Activated CD8-positive, alpha-beta memory T cell treated with anti-CD3 and anti-CD28 coated beads for 1 hour (primary cell): ENCODE measurements around the gene CDCA4.

Source experiments
- DNase-seq, 2 donors: peaks; one replicate each; pipeline ENCODE4 v3.0.0-alpha.2; 2020; ENCODE audit warnings: low read depth in 1 of 2; ENCODE audit errors: extremely low read depth in 1 of 2

CDCA4 gene

GRCh38 chr14:104977008-104977680 lies 43.7 kb downstream of the CDCA4 start:
- DNase-seq = no peak

DNA sequence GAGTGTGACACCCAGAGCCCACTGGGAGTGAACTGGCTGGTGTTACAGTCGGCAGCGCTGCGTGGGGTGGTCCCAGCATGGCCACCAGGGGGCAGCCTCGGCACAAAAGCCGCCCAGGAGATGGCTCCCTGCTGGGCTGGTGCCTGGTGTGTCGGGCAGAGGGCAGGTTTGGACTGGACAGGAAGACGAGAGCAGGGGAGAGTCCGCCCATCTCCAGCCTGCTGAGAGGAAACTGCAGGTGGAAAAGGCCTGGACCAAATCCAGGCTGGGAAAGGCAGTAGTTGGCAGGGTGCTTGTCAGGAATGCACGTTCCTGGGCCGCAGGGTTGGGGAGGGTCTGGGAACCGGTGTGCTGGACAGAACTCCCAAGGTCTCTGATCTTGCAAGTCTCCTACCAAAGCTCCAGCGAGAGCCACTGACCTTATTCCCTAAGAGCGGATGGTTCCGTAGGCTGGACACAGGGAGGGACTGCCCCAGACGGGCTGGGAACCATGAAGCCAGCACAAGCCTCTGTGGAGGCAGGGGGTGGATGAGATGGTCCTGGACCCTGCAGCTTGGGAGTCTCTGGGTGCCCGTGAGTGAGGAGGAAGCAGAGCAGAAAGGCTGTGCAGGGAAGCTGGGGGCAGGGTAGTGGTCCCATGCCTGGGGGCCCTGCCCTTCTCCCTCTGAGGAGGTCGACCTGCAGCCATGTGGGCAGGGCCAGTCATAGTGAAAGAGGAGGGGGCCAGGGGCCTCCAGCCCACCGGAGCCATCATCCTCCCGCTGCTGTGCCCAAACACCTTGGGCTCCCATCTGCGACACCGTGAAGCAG lies 44.5 kb downstream of the CDCA4 start:
- peak; percentile 61 to 85 for DNase-seq

DNA sequence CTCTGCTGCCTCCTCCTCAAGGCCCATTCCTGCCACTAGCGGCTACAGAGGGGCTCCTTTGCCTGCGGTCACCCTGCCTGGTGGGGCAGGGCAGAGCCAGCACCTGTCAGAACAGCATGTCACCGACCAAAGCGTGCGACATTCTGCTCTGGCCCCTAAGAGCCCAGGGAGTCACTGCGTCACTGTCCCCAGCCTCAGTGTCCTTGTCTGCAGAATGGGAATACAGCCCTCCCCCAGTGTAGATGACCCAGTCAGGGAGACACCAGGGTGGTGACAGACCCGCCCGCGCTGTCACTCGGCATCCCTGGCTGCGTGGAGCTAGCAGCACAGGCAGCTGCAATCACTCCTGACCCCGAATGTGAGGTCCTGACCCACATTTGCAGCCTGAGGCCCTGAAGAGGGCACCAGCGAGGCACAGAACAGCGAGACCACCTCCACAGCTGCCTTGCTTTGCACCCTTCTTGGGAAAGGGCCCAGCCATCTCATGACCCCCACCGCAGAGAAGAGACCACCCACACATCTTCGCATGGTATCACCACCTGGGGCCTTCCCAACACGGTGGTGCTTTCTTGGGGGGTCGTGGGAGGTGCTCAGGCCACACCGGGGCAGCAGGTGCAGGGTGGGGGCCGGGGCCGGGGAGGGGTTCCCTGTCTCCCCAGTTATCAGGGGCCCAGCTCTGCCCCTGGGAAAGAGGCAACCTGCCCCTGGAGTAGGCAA lies 45.2 kb downstream of the CDCA4 start:
- DNase-seq = no peak

- DNase-seq = no peak
Measured at GRCh38 chr14:104974665-104975390, 46.1 kb downstream of the CDCA4 start.

DNA sequence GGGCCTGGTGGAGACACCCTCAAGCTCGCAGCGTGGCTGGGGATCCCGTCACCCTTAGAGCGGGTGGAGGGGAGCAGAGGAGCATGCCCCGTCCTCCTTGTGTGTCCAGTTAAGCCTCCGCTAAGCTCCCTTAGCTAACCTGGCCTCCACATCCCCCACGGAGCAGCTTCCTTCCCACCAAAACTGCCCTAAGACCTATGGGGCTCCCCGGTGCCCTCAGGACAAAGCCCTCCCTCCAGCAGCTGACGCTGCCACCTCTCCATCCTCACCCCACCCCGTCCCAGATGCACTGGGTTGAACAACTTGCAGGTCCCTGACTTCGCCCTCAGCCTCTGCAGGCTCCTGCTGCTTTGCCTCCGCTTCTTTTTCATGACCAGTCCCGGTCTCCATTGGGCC lies 46.7 kb downstream of the CDCA4 start:
- DNase-seq = no peak

DNA sequence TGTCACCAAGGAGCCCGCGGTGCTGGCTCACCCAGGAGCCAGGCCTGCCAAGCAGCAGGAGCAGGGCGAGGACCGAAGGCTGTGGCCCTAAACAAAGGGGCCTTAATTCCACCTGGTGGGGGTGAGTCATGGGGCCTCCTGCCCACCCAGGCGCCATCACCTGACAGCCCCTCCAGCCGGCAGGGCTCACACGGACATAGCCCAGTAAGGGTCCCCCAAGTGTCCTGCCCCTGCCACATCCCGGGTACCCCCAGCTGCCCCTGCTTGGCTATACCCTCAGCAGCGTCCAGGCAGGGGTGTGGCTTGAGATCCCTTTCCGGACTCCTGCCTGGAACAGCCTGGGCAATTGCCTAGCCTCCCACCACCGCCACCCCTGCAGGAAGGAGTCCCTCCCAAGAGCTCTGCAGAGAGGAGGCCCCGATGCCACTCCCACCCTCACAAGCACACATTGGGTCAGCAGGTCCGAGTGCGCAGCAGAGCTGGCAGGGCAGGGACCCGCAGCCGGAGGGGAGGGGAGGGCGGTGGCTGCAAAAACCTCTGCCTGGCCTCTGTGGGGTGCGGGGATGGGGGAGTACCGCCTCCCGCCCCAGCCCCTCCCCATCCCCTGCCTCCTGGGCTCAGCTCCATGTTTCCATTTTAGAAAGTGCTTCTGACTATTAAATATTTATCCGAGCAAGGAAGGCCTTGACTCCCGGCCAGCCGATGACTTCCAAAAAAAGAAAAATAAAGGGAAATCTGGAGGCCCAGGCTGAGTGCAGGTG lies 47.3 kb downstream of the CDCA4 start:
- no peak for DNase-seq

GRCh38 chr14:104973135-104973384 lies 47.8 kb downstream of the CDCA4 start:
- no peak for DNase-seq

DNA sequence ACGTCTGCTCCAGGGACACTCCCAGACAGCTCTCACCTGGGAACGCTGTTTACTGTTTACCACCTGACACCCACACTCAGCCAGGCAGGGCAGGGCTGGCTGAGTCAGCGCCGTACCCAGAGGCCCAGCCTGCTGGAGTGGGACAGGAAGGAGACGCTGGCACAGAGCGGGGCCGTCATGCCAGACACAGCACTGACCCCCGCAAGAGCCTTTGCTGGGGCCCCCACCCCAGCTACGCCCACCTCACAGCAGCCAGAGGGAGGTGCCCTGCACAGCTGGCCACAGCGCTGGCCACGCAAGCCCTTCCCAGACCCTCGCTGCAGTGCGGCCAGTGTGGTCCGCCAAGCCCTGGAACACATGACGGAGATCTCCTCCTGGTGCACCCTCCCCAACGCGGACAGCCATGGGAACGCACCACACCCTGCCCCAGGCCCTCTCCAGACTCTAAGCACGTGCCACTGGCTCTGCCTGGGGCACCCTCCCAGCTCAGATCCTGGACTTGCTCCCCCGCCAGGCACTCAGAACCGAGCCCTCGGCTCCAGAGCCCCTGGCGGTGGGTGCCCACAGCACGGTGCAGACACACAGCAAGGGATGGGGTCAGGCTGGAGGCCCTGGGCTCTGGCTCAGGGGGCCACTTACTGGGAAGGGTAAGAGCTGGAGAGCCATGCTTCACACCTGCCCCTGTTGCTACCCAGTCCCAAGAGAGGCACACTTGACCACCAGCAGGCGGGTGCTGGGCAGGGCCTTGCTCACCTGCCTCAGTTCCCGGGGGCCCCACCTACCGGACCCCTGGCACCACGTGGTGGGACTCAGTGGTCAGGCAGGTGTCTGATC lies 48.4 kb downstream of the CDCA4 start:
- DNase-seq = no peak

- no peak for DNase-seq
Measured at GRCh38 chr14:104971447-104972240, 49.2 kb downstream of the CDCA4 start.

GRCh38 chr14:104970231-104971068 lies 50.4 kb downstream of the CDCA4 start:
- no peak for DNase-seq

DNA sequence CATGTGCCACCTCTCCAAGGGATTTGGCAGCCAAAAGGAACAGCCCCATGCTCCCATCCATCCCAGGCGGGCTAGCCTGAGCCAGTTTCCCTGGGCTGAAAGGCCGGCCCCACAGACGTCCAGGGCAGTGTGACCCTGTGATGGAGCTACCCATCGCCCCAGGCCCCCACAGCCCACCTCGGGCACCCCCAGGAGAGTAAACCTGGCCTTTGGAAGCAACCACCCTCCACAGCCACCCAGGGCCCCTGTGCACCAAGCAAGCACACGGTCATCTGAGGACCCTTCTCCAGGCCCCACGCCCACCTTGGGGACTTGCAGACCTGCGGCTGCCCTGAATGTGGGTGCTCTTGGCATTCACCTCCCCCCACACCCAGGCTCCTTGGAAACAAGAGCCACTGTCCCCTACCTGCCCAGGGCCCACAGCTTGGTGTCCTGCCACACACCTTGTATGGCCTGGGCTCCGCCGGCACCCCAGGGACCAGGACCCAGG lies 51.1 kb downstream of the CDCA4 start:
- no peak for DNase-seq

DNA sequence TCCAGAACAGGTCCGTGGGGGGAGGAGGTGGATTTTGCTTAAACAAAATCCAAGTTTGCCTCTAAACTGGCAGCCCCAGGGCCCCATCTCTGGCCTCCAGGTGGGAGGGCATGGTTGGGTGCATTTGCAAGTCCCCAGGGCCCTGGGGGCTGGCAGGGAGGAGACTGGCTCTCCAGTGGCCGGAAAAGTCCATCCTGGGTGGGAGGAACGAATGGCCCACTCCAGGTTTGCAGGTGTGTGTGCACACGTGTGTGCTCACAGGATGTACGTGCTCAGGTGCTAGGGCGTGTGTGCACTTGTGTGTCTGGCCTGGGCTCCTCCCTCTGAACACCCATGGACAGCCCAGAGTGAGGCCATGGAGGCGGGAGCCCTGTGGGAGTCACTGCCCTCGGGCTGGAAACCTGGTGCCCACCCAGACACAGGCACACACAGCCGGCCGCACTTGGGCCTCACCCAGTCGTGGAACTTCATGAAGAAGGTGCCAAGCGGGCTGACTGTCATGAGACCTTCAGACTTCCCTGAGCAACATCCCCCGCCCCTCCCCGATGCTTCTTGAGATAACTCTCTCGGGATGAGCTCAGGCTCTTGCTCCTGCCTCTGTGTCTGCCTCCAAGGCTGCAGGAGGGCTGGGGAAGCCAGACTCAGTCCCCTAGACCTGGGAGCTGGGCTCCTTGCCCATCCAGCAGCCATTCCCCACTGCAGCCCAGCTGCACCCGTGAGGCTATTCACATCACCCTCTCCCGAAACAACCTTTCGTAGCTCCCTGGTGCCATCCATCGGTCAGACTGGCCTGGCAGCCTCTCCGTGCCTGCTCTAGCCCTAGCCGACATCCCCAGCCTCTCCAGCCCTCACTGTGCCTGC lies 52.1 kb downstream of the CDCA4 start:
- DNase-seq = no peak

DNA sequence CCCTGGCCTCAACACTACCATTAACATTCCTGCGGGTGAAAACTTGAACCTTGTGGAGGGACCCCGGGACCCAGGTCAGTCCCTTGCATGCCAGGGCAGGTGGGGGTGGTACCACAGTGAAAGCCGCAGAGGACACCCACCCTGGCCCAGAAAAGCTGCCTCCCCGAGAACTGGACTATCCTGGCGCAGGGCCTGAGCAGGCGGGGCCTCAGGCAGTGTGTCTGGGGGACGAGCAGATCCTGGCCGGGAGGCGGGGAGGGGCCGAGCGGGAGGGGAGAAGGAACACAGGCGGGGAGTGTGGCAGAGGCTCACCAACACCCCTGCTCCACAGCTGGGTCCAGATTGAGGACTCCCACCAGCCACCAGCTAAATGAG lies 52.7 kb downstream of the CDCA4 start:
- no peak for DNase-seq

DNA sequence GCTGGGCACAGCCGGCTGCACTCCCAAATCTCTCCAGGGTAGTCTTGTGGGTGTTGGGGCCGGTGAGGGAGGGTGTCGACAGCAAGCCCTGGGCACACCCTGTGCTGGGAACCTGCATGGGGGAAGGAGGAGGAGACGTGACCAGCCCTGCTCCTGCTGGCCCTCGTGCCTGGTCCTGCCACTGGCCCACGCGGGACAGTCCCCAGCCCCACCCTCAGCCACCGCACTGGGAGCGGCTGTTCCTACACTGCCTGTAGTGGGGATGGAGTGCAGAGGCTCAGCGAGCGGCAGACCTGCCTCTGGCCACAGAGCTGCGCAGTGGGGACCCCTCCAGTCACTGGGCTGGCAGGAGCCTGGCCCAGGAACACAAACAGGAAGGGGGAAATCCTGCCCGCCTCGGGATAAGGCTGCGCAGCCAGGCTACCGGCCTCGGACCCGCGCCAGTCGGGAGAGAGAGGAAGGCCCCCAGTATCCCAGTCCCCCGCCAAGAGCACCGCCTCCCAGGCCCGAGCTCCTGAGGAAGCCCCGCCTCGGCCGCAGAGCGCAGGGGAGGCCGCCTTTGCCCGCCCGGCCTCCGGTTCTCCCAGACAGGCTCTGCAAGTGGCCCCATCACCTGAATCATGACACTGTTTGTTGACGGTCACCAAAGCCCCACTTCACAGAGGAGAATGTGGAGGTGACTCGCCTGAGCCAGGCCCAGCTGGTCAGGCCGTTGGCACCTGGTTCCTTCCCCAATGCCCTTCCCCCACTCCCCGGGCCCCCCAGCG lies 53.3 kb downstream of the CDCA4 start:
- DNase-seq = no peak

DNA sequence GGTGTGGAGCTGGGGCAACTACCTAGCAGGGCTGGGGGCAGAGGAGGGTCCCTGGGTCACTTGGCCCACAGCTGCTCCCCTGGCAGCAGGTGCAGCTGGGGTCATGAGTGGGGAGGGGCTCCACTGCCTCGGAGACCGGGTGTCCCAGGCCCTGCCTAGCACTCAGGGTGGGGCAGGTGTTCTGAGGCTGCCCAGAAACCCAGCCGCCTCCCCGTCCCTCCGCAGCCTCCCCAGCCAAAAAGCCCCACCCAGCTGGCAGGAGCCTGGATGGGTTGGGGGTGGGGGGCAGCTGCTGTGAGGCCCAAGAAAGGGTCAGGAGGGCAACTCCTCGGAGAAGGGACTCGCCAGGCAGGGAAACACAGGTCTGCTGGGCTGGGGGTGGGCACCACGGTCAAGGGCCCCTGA lies 53.9 kb downstream of the CDCA4 start:
- no peak for DNase-seq

- DNase-seq = no peak
Measured at GRCh38 chr14:104966261-104966865, 54.5 kb downstream of the CDCA4 start.
